ENCODE results near the gene ZNF45.
"Not testable (repeated sequence)": the region's sequence is repeated elsewhere in the genome, so short reads cannot be mapped to it uniquely, and the experiment has no call there.

ZNF45 gene

DNA sequence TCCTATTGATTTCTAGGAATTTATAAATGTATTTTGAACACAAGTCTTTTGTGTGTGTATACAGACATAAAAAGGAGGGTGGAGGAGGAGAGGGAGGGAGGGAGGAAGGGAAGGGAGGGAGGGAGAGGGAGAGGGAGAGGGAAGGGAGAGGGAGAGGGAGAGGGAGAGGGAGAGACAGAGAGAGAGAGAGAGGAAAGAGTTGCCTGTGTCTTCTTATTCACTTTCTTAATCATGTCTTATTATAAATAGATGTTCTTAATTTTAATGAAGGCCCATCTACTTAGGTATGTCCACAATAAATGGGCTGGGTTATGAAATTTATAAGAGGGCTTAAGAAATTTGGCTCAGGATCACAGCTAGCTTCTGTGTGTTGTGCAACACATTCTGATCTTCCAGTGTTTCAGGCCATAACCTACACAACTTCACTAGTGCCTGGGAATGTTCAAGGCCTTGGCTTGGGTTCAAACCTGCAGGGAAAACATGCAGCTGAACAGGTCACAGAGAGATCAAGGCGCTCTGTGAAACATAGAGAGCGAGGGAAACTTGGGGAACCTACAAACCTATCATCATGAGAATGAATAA is 39.3 kb downstream of the ZNF45 start:
- no peak overlapping the region for H3K4me3 ChIP-seq
- H3K27ac ChIP-seq, result no peak overlapping the region
- no peak for DNase-seq (ENCODE audit: low spot score)
- TF ChIP-seq, protein P1, sequence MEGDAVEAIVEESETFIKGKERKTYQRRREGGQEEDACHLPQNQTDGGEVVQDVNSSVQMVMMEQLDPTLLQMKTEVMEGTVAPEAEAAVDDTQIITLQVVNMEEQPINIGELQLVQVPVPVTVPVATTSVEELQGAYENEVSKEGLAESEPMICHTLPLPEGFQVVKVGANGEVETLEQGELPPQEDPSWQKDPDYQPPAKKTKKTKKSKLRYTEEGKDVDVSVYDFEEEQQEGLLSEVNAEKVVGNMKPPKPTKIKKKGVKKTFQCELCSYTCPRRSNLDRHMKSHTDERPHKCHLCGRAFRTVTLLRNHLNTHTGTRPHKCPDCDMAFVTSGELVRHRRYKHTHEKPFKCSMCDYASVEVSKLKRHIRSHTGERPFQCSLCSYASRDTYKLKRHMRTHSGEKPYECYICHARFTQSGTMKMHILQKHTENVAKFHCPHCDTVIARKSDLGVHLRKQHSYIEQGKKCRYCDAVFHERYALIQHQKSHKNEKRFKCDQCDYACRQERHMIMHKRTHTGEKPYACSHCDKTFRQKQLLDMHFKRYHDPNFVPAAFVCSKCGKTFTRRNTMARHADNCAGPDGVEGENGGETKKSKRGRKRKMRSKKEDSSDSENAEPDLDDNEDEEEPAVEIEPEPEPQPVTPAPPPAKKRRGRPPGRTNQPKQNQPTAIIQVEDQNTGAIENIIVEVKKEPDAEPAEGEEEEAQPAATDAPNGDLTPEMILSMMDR (IDR thresholded peaks at IDR 0.05), result no peak

DNA sequence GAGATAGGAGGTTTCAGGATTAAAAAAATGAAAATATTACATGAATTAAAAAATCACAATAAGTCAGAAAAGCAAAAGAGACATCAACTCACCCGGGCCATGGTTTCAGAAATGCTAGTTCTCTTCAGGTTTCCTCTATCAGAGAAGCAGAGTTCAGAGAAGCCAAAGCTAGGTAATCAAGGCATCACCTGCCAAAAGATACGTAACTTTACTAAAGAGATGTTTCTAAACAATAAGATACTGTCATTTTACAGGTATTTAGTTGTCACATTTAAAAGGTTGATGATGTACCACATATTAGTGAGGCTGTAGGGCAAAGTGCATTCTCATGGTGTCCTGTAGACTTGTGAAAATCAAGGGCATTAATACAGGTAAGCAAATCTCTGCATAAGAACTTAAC is 51.2 kb downstream of the ZNF45 start, which contains the start of gene ZNF404:
Gene ZNF404 (minus strand): TSS at position 101 of the 400 bp plus-strand sequence.
- no peak within 1 kb of the TSS for H3K27ac ChIP-seq
- H3K4me3 ChIP-seq, result no peak within 1 kb of the TSS
- TF ChIP-seq, protein P1 (IDR thresholded peaks at IDR 0.05), result no peak
- no peak for DNase-seq (ENCODE audit: low spot score)

DNA sequence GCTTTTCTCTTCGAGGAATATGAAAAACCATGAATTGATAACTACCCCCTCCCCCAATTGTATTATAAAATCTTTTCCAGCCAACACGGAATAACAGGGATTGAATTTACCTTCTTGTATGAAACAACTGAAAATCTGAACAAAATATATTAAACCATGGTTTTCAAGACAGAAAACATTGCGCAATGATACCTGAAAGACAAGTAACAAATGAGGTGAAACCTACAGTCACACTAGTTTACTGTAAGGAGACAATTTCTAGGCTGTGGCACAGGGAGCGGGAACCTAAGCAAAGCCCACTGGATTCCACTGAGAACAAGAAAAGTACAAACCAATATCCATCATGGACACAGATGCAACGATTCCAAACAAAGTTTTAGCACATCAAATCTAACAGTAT is 54.6 kb downstream of the ZNF45 start:
- Histone ChIP-seq H3K4me3 (no peak overlapping the region), H3K27ac (no peak overlapping the region)
- no peak for DNase-seq (ENCODE audit: low spot score)
- TF ChIP-seq, protein P1 (IDR thresholded peaks at IDR 0.05), result no peak

DNA sequence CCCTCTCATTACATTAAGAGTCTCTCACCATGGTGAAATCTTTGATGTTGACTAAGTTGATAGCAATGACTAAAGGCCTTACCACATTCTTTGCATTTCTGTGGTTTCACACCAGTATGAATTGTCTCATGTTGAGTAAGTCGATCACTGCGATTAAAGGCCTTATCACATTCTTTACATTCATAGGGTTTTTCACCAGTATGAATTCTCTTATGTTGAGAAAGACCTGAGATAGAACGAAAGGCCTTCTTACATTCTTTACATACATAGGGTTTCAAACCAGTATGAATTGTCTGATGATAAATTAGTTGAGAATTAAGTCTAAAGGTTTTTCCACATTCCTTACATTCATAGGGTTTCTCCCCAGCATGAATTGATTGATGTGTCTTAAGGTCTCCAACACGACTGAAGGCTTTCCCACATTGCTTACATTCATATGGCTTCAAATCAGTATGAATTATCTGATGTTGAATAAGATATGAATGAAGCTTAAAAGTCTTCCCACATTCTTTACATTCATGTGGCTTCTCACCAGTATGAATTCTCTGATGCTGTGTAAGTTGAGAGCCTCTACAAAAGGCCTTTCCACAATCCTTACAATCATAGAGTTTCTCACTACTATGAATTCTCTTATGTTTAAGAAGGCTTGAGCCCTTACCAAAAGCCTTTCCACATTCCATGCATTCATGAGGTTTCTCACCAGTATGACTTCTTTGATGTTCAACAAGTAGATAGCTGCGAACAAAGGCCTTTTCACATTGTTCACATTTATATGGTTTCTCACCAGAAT is 62.3 kb downstream of the ZNF45 start:
- H3K4me3 ChIP-seq, result no peak overlapping the region

DNA sequence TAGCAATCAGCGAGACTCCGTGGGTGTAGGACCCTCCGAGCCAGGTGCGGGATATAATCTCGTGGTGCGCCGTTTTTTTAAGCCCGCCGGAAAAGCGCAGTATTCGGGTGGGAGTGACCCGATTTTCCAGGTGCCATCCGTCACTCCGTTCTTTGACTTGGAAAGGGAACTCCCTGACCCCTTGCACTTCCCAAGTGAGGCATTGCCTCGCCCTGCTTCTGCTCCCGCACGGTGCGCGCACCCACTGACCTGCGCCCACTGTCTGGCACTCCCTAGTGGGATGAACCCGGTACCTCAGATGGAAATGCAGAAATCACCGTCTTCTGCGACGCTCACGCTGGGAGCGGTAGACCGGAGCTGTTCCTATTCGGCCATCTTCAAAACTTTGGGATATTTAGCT is 68.2 kb downstream of the ZNF45 start:
- not testable (repeated sequence) for H3K4me3 ChIP-seq; DNase-seq (ENCODE audit: low spot score); H3K27ac ChIP-seq

More for the DNA sequence above, 62.3 kb downstream of the ZNF45 start:
- TF ChIP-seq, protein P1 (IDR thresholded peaks at IDR 0.05), result no peak
- H3K27ac ChIP-seq, result no peak overlapping the region
- DNase-seq (ENCODE audit: low spot score), result no peak
